Loucy (cell line): ENCODE data around the gene LTC4S.

Experiments used
- CTCF ChIP-seq: fragments of 200-600 bp; sonication (generic); conservative IDR thresholded peaks from 2 replicates; pipeline ENCODE4 v1.5.1; 2014; ENCODE audit warnings: mild to moderate bottlenecking, antibody characterized with exemption, low read length
- EZH2phosphoT487 ChIP-seq: fragments of 200-600 bp; IDR thresholded peaks from 2 replicates; pipeline ENCODE4 v1.6.1; 2018; ENCODE audit warnings: antibody characterized with exemption, mild to moderate bottlenecking, moderate library complexity, borderline replicate concordance

- TF ChIP-seq CTCF: no peak
- TF ChIP-seq EZH2phosphoT487: no peak
Measured at GRCh38 chr5:179814090-179814489, 20.3 kb downstream of the LTC4S start.
